HG02884 (cell line): Measurements from ENCODE around the gene NELFCD.
"Not testable (repeated sequence)": the region's sequence is repeated elsewhere in the genome, so short reads cannot be mapped to it uniquely, and the experiment has no call there.

ENCODE experiments used
- ATAC-seq: cut with Tn5 transposase; IDR thresholded peaks from one replicate; pipeline ENCODE4 v1.9.1; 2021; ENCODE audit warnings: mild to moderate bottlenecking, moderate library complexity; ENCODE audit not compliant: unreplicated experiment

NELFCD gene

DNA sequence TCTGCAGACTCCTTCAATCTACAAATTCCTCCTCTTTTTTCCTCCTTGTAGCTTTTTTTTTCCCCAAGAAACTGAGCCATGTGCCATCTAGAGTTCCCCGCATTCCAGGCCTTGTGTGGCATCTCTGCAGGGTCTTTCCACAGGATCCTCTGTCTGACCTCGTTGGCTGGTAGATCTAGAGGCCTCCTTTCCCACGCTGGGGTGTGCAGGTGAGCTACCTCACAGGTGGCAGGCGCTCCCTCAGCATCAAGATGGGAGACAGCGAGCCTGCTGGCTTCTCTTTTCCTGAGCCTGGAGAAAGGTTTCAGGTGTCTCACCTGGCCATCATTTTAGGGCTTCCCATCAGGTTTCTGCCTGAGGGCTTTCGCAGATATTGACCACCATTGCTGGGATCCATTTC lies 9.6 kb upstream of the NELFCD start:
- no peak for ATAC-seq

DNA sequence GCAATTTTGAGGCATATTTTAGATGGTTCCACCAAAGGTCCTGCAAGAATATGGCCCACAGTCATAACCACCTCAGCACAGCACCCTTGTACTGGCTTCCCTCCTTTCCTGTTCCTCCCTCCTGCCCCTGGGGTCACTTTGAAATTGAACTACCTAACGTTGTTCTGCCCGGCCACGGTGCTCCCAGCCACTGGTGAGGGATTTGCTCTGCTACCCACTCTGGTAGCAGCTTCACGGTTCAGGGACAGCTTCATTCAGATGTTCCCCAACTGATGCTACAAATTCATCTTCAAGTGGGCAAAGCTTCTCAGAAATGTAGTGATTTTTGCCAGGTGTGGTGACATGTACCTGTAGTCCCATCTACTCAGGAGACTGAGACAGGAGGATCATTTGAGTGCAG lies 7.9 kb upstream of the NELFCD start:
- ATAC-seq, result no peak

DNA sequence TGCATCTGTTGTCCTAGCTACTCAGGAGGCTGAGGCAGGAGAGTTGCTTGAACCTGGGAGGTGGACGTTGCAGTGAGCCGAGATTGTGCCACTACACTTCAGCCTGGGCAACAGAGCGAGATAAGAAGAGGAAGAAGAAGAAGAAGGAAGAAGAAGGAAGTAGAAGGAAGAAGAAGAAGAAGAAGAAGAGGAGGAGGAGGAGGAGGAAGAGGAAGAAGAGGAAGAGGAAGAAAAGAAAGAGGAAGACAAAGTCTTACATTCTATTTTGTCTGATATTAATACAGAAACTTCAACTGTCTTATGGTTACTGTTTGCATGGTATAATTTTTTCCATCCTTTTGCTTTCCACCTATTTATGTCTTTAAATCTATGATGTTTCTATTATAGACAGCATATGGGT lies 7.2 kb upstream of the NELFCD start:
- no peak for ATAC-seq

DNA sequence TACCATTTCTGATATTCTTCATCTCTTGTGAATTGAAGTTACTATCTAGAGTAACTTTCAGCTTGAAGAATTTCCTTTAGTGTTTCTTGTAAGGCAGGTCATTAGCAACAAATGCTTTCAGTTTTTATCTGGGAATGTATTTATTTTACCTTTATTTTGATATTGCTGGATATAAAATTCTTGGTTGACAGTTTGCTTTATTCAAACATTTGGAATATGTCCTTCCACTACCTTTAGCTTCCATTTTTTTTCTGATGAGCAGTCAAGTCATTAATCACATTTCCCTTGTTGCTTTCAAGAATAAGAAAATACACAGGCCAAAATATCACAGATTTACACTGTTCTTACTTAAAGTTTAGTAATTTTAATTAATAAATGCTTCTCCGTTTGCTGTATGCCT lies 5.7 kb upstream of the NELFCD start:
- no peak for ATAC-seq

DNA sequence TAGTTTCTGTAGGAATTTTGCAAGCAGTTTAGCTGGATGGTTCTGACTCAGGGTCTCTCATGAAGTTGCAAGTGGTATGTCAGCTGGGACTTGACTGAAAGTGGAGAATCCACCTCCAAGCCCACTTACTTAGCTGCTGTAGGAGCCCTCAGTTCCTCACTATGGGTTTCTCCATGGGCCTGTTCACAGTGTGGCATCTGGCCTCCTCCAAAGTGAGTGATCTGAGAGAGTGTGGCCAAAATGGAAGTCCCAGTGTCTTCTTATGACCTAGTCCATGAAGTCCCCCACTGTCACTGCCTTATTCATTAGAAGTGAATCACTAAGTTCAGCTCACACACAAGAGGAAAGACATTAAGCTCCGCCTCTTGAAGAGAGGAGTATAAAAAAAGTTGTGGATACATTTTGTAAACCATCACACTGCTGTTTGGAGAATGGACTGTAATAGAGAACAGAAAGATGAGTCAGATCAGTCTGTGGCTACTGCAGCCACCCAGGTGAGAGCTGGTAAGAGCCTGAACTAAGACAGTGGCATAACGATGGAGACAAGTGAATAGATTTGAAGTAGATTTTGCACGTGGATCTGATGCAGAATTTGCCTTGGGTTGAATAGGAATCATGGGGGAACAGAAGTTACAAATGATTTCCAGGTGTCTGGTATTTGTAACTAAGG lies 4.9 kb upstream of the NELFCD start:
- no peak for ATAC-seq

DNA sequence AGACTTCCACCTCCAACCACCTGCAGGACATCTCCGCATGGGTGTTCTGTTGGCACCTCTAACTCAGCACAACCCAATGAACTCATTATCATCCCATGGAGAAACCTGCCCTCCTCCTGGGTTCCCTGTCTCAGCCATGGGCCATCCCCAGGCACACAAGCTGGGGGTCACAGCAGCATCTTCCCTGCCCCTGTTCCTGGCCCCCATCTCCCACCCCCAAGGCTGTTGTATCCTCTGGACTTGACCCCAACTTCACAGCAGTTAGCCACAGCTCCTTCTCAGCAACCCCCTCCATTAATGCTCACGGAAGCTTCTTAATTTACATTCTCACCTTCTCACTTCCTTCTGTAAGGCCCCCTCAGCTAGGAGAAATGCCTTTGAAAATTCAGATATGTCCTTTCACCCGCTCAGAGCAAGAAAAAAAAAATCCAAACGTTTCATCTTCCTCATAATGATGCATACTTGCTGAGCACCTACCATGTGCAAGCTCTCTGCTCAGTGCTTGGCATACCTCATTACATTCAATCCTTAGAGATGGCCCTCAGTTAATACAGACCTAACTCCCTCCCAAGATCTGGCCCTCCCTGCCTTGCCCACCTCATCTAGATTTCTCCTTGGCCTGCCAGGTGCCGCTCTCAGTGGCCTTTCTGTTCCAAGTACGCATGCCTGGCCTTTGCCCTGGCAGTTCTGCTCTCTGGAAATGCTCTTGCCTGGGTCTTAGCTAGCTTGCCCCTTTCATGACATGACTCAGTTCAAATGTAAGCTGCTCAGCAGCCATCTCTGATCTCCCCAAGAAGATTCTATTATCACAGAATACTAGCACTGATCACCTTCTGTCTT lies 2.5 kb upstream of the NELFCD start:
- ATAC-seq, result no peak

DNA sequence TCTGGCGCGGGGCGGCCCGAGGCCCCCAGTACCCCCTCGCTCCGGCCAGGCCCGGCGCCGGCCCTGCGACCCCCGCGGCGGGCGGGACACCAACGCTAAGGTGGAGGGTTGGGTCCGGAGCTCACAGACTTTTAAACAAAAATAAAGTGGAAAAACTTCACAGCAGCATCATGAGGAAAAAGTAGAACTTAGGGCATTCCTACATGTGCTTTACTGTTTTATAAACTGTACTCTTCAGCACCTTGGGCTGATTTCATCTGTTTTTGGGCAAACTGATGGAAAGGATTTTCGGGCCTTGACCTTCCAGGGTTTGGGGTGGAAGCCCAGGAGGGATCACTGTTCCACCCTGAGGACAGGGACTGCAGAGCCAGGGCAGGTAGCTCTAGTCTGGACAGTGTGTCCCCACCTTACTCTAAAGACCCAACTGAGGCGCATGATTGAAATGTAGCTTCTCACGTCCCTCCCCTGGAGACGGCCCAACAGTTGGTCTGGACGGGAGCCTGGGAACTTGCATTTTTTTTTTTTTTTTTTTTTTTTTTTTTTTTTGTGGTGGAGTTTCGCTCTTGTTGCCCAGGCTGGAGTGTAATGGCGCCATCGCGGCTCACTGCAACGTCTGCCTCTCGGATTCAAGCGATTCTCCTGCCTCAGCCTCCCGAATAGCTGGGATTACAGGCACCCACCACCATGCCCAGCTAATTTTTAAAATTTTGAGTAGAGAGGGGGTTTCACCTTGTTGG lies 740 bp downstream of the NELFCD start:
- ATAC-seq, result no peak

DNA sequence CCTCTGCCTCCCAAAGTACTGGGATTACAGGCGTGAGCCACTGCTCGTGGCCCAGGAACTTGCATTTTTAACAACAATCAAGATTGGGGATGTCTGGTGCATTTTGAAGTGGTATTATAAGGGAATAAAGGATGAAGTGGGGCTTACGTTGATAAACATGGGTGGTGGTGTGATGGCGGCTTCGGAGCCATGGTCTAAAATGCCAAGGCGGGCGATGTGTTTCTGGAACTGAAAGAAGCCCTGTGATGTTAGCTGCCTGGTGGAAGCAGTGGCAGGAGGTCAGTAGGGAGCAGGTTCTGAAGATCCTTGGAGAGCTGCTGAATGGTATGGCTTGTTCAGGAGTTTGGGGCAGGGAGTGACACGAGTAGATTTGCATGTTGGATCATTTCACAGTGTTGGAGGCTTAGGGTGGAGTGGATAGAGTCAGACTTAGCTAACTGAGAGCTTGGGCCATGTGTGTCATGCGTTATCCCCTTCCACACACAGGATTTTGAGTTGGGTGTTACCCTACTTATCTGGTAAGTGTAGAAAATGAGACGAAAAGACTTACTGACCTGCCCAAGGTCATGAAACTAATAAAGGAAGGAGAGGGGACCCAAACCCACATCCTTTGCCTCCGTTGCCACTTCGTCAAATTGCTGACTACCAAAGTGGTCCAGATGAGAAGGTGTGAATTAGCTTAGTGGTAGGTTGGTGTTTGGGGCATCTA lies 1.5 kb downstream of the NELFCD start:
- no peak for ATAC-seq

DNA sequence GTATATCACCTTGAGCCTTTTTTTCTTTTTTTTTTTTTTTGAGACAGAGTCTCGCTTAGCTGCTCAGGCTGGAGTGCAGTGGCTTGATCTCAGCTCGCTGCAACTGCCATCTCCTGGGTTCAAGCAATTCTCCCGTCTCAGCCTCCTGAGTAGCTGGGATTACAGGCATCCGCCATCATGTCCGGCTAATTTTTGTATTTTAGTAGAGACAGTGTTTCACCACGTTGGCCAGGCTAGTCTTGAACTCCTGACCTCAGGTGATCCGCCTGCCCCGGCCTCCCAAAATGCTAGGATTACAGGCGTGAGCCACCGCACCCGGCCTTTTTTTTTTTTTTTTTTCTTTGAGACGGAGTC lies 2.0 kb downstream of the NELFCD start:
- not testable (repeated sequence) for ATAC-seq

DNA sequence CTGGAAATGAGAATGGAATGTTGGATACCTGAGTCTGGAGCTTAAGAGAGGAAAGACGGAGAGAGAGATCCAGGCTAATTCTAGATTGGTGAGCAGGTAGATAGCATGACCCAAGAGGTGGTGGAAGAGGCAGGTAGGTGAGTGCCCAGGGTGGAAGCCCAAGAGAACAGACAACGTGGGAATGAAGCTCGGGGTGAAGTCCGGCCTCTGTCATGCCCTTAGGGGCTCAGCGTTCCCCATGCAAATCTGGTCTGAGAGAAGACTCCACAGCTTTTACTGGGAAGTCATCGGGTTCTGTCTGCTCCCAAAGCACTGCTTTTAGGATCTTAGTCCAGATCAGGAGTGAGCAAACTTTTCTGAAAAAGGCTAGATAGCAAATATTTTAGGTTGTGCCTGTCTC lies 3.6 kb downstream of the NELFCD start:
- ATAC-seq, result no peak

DNA sequence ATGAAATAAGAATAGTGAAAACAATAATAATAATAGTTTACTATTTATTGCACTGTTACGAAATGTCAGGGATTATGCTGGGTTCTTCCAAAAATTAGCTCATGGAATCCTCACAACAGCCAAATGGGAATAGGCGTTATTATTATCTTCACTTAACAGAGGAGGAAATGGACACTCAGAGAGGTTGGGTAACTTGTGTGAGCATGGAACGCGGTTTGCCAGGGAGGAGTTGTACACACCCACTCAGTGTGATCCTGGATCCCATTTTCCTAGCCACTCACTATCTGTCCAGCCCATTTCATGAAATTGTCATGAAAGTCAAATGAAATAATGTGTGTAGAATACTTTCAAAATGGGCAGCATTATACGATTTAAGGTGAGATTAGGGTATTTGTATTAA lies 4.6 kb downstream of the NELFCD start:
- no peak for ATAC-seq

DNA sequence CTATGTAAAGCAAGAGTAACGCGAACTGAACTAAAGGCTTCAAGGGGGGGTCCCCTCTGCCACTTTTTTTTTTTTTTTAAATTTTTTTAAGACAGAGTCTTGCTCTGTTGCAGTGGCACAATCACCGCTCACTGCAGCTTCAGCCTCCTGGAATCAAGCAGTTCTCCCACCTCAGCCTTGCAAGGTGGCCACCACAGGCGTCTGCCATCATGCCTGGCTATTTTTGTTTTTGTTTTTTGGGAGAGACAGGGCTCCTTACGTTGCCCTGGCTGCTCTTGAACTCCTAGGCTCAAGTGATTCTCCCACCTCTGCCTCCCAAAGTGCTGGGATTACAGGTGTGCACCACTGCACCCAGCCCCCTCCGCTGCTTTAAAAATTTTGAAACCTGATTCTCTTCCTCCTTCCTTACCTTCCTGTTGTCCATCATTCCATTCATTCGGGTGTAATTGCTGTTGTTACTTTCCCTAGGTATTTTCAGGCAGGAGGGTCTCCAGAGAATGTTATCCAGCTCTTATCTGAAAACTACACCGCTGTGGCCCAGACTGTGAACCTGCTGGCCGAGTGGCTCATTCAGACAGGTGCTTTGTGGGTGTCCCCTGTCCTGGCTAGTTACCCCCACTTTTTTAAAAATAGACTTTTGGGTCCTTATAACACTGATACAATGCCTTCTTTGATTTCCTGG lies 5.4 kb downstream of the NELFCD start:
- no peak for ATAC-seq

DNA sequence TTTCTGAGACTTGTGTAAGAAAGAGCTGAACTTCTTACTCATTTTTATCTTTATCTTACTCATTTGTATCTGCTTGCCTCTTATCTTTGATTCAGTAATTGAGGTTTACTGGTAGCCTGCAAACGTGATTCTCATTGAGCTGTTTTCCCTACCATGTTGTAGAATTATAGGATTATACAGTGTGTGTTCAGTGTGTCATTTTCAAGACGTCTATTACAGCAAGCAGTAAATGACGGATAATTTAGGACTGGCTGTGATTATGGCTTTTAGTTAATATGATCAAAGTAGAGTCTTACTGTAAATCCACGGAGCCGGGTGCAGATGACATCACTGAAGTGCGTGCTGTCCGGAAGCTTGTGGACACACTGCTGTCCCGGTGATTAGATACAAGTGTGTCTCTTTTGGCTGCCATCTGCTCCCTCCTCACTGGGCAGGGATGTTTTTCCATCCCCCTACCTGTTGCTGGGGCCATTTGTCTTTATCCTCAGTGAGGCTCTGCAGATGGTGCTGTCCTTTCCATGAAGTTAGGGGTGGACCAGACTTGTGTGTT lies 6.0 kb downstream of the NELFCD start:
- no peak for ATAC-seq

DNA sequence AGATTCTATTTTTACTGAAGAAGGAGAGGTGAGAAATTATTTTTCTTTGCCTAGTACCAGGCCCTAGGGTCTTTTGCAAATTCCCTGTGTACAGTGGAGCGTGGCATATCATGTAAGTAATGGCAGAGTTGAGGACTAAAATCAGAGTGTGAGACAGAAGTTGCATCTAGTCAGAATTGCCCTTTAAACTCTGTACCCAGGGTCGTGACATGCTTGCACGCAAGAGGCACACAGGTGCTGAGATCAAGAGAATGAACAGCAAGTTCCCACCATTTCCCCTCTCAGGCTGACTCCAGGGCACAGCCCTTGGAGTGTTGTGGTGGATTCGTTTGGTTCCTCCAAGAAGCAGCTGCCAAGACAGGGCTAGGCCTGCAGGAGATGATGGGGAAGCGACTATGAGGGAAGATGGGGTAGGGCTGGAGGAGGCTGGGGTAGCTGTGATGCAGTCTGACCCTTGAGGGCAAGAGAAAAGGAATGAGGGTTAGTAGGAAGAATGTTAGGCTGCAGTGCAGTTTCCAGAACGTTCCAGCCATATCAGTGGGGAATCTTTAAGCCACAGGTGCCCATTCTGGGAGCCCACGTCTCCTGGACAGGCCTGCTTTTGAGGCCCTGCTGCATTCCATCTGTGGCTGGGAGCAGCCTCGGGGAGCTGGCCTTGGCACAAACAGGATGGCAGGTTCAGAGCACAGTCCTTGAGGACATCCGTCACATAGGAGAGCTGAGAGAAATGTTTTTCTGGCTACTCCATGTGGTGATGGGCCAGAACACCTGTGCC lies 6.9 kb downstream of the NELFCD start:
- no peak for ATAC-seq

DNA sequence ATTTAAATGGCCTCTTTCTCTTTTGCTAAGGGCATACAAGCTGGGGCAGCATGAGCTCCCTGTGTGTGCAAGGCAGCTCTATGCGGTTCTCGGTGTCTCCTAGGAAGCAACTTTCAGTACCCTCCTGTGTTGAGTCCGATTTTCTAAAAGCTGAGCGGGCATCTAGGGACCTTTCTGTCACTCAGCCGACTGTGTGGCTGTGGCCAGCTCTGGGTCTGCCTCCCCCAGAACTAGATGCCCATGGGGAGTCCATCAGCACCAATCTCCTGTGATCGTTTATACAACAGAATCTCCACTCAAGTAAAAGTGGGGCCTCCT lies 7.5 kb downstream of the NELFCD start:
- no peak for ATAC-seq

DNA sequence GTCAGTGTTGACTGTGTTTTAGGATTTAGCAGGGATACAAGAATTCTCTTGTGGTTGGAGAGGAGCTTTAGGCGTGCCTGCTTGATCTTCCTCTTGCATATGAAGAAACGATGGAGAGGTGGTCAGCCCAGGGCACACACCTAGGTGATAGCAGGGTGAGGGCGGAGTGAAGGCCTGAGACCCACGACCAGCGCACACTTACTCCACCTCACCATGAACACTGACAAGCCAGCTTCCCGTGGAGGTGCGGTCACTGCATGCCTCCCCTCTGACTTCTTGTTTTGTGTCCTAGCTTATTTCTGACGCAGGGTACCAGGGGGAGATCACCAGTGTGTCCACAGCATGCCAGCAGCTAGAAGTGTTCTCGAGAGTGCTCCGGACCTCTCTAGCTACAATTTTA lies 8.1 kb downstream of the NELFCD start:
- no peak for ATAC-seq

DNA sequence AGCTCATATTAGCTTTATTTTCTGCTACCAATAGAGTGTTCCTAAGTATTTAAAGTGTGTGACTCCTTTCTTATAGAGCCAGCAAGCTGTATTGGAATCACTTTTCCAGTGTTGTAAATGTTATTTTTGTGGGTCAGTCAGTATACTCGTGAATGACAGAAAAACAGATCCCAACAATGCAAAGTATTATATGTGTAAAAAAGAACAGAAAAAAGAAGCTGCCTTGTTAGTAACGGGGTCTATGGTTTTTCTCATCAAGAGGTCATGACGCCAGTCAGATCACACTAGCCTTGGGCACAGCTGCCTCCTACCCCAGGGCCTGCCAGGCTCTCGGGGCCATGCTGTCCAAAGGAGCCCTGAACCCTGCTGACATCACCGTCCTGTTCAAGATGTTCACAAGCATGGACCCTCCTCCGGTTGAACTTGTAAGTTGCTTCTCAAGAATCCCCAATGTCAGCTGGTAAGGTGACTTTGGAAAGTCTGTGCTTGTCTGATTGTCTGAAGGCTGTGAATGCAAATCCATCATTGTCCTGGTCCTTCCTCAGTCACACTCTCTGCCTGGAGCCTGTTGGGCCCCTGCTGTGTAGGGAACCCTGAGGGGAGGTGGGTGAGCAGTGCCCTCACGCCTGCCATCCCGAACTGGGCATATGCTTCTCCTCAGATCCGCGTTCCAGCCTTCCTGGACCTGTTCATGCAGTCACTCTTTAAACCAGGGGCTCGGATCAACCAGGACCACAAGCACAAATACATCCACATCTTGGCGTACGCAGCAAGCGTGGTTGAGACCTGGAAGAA lies 9.8 kb downstream of the NELFCD start:
- ATAC-seq, result no peak

DNA sequence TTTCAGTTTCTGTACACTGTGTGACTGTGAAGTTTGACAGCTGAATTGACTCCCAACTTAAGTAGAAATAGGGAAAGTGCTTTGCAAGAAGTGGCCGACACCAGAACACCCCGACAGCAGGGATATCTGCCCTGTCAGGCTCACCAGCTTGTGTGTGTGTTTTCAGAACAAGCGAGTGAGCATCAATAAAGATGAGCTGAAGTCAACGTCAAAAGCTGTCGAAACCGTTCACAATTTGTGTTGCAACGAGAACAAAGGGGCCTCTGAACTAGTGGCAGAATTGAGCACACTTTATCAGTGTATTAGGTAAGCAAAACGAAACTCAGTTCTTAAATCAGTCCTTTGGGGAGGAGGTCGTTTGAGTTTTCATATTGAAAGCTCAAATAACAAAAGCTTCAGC lies 10.7 kb downstream of the NELFCD start:
- ATAC-seq, result no peak

DNA sequence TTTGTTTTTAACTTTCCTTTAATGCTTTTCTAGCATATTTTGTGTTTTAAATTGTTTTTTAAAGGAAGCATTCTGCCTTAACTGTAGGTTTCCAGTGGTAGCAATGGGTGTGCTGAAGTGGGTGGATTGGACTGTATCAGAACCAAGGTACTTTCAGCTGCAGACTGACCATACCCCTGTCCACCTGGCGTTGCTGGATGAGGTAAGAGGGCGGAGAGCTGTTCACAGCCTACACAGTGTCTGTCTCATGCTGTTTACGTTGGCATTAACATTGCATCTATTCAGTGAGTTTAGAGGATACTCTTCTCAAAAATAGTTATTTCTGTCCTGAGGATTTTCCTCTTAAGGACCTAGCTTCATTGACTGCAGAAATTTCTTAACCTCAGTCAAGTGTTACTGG lies 11.9 kb downstream of the NELFCD start:
- no peak for ATAC-seq
